Lower leg skin (tissue), 3 donors: ENCODE data around the gene NLRP9.

ENCODE experiments used
- CTCF ChIP-seq, 3 donors: fragments of 450-650 bp; IDR thresholded peaks; one replicate each; pipeline ENCODE4 v1.5.1; 2016; ENCODE audit warnings: antibody characterized with exemption in 3 of 3, mild to moderate bottlenecking in 3 of 3, moderate library complexity in 2 of 3
- POLR2A ChIP-seq, 2 donors: fragments of 450-650 bp; IDR thresholded peaks; one replicate each; pipeline ENCODE4 v1.6.1; 2016 to 2017; ENCODE audit warnings: antibody characterized with exemption in 2 of 2, mild to moderate bottlenecking in 1 of 2, moderate library complexity in 1 of 2

- no peak for TF ChIP-seq CTCF (IDR thresholded peaks at IDR 0.05)
- no peak for TF ChIP-seq POLR2A (IDR thresholded peaks at IDR 0.05)
Observed at GRCh38 chr19:55712804-55713631, 25.2 kb downstream of the NLRP9 start.
